ENCODE data around the gene TMEM184C.

Gene TMEM184C

DNA sequence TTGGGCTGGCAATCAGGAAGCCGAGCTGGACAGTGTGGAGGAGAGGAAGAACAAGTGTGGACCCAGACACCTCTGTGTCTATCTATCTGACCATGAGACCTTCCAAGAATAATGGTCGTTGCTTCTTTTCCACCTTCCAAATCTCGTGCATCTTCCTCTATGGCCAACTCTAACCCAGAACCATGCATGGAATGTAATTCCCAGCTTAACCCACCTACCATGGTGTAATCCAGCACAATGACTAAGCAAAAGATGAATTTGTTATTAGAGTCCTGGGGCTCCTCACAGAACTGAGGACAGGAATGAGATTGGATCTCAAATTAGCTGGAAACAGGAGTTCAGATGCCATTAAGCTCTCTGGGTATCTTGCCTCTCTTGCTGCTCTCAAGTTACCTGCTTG, 17.4 kb upstream of the TMEM184C start:
- no peak for DNase-seq (ENCODE audit: low spot score)

DNA sequence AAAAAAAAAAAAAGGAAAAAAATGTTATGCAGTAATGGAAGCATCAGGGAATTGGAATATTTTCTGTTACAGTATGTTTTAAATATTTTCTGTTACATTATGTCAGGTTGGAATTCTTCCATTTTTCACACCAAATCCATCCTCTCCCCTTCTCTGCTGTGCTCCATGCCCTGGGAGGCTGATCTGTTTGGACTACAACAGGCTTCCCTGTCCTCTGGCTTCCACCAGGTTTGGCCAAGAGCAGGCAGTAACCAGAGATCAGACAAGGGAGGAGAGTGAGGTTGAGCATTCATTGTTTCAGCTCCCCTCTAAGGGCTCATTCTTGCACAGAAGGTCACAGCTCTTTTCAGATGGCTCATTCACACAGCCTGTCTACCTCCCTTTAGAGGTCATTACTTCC, 11.7 kb upstream of the TMEM184C start:
- no peak for DNase-seq (ENCODE audit: low spot score)

DNA sequence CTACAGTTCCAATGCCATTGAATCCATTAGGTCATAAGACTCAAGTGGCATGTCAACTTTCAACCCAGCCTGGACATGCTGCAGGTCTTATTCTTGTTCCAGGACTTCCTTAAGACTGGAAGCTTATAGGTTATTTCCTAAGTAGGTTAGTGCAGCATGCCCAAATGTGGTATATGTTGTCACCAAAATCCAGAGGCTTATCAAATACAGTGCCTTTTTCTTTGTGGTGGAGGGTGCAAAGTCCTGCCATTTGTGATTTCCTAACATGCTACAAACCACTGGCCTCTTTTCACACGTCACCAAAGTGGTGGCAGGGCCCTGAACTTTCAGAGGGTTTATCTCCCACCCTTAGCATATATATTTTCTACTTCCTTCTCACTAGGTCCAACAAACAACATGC, 9.7 kb upstream of the TMEM184C start:
- DNase-seq (ENCODE audit: low spot score): no peak

DNA sequence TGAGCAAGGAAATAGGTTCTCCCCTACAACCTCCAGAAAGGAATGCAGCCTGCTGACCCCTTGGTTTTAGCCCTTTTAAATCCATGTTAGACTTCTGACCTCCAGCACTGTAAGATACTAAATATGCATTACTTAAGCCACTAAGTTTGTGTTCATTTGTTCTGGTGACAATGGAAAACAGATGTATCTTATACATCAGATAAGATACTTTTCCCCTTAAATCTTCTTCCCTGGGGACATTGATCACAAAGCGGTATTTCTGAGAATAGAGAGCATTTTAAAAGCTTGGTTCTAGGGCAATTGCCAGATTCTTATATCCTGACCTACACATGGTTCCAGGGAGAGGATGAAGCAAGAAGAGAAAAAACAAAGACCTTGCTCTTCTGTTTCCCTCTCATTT, 6.5 kb upstream of the TMEM184C start:
- no peak for DNase-seq (ENCODE audit: low spot score)

DNA sequence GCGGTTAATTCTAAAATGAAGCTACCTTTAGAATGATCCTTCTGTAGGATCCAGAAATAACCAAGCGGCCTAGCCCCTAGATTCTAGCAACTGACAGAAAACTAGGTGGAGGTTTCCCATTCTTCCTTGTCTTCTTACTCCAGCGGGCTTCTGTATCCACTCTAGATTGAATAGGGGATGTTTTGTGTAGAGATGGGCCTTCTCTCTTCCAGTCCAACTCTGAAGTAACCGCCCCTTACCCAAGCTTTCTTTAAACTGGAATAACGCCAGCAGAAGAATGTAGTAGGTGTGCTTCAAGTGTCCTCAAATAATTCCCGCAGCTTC, 386 bp upstream of the TMEM184C start:
- no peak for DNase-seq (ENCODE audit: low spot score)

DNA sequence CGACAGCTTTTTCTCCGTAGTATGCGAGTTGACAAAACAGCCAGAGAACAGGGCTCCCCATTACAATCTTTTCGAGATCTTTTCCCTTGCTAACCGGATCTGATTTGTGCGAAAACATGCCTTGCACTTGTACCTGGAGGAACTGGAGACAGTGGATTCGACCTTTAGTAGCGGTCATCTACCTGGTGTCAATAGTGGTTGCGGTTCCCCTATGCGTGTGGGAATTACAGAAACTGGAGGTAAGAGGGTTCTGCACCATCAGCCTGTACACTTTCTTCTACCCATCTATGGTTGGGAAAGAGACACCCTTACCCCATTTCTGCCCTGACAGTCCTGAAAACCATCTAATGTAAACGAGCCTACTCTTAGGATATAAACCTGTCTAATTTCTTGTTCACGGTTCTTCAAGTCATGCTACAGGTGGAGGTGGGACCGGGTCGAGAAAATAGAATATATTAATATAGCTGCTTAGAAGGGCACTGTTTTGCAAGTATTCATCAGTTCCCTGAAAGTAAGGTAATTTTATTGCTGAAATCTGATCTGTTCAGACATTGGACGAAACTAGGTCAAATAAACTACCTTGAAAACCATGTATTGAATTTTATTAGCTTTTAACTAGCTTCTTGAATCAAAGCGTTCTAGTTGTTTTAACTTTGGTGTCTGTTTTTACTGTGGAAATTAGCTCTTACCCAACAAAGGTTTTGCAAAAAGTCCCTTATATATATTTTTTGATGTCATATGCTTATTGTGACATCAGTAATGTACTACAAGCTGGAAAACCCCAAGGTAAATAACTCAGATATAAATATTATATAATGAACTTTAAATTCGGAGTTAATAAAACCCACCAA, 869 bp downstream of the TMEM184C start:
- DNase-seq (ENCODE audit: low spot score): no peak

DNA sequence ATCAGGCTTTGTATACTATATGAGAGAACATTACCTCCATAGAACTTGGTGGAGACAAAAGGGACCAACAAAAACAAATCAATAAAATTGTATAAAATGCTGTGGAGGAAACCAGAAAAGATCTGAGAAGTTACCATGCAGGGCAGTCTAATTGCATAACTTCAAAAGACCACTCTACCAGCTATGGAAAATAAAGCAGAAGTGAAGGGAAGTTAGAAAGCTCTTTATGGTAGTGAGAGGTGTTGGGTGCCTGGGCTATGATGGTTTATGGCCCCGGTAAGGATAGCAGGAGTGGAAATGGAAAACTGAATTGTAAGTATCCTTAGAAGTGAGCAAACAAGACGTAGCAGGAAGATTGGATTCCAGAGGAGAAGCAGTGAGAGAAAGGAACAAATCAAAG, 3.1 kb downstream of the TMEM184C start:
- DNase-seq (ENCODE audit: low spot score): no peak

DNA sequence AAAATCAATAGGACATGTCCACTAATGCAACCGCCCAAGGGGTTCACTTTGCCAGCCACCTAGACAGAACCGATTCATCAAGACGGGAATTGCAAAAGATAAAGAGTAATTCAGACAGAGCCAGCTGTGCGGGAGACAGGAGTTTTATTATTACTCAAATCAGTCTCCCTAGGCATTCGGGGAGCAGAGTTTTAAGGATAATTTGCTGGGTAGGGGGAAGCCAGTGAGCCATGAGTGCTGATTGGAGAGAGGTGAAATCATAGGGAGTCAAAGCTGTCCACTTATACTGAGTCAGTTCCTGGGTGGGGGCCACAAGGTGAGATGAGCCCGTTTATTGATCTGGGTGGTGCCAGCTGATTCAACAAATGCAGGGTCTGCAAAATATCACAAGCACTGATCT, 8.5 kb downstream of the TMEM184C start:
- no peak for DNase-seq (ENCODE audit: low spot score)

DNA sequence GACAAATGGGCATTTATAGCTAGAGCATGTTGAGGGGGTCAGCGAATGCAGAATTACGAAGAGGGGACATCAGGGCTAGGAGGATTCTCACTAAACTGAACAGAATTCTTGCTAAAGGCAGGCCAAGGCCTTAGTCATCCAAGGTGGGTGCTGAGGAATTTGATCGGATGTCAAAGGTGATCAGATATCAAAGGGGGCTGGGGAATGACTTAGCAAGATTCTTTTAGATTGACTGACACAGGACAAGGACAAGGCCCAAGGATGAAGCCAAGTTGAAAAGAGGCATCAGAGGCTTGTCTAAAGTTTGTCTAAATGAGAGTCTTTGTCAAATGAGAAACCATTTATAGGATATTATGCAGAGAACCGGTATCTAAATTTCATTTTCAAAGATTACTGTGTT, 9.7 kb downstream of the TMEM184C start:
- no peak for DNase-seq (ENCODE audit: low spot score)

DNA sequence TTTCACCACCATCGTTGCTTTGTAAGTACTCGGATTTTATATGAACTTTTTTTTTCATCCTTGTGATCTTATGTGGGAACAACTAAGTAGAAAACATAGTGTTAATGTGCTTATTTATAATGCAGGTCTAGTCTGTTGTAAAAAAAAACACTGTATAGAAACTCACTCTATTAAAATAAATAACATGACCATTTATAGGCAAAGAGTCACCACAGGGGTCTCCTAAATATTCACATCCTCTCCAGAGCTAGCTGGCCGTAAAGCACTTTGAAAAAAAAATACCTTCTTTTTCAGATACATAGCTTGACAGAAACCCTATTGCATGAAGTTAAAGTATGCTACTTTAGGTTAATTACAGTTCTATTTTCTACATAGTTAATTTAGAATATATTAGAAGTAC, 11.2 kb downstream of the TMEM184C start:
- DNase-seq (ENCODE audit: low spot score): no peak

DNA sequence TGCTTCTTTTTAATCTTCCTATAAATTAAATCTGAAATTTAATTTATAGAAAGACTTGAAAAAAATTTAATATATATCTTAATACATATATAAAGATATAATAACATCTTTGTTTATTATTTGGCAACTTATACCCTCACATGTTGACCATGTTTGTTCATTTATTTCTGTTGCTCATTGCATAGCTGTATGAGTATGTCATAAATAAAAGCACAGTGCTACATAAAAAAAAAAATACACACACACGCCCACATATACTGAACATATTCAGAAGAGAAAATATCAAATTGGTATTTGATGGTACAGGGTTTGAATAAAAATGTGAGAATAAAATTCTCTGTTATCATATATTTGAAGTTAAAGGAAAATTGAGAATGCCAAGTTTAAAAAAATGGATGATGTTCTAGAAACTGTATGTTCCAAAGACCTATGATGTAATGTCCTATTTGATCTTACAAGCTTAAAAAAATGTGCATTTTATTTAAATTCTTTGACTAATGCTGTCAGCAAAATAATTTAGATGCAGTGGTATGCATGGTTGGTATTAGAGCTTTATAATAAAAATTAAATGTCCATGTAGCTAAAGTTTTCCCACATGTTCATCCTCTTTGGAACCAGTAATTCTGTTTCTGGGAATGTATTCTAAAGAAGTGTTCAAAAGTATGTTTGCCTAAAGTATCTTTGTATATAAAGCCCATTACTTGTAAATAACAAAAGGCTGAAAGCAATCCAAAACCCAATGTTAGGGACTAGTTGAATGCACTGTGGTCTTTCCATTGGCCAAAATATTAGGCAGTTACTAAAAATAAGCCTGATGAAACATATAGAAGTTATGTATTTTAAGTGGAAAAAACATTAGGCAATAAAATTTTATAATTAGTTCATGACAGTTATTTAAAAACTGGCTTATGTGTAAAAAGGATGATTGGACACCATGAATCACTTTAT, 12.9 kb downstream of the TMEM184C start:
- DNase-seq (ENCODE audit: low spot score): no peak

DNA sequence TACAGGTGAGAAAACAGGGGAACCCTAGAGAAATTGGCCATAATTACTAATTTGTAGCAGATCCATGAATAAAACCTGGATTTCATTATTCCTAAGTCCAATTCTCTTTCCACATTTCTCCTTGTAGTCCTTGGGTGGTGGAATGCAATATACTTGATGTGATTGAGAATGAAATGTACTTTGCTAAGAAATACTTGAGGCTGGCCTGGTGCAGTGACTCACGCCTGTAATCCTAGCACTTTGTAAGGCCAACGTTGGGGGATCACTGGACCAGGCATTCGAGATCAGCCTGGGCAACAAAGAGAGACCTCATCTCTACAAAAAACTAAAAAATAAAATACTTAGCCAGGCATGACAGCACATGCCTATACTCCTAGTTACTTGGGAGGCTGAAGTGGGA, 15.9 kb downstream of the TMEM184C start:
- no peak for DNase-seq (ENCODE audit: low spot score)

DNA sequence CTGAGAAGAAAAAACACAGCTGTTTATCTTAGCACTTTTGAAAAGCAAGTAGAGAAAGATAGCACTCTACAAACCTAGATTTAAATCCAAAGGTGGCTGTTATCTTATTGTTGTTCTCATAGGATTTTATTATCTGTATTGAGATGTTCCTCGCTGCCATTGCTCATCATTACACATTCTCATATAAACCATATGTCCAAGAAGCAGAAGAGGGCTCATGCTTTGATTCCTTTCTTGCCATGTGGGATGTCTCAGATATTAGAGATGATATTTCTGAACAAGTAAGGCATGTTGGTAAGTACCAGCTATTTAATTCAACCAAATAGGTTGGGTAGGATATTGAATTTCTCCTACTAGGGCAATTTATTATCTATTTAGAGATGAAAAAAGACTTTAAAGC, 16.4 kb downstream of the TMEM184C start:
- no peak for DNase-seq (ENCODE audit: low spot score)

DNA sequence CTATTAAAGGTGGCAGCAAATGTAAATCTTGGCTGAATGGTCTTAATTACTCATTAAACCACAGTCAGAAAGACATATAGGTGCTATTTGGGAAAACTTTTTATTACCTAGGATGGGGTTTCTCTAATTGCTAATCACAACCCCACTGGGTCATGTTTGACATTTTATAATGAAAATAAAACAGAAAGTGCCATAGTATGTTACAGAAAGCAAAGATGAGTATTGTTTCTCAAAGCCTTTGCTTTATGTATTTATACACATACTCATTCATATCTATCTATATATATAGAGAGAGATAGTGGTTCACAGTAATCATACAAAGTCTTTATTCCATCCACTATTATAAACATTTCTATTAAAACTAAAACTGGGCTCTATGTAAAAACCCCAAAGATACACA, 18.2 kb downstream of the TMEM184C start:
- no peak for DNase-seq (ENCODE audit: low spot score)

DNA sequence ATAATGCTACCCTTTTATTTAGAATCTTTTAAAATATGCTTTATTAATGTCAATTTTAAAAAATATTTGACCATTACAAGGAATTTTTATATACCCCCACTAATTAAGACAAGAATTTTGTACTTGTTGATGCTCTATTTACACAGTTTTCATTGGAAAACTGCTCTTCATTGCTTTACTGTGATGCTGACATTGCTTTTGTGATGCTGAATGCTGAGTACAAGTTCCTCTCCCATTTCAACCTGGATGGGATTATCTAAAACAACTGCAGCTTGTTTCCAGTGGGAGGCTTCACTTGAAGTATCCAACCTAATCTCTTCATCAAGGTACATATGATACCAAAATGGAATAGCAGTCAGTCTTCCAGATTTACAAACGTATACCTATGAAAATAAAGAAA, 21.2 kb downstream of the TMEM184C start:
- no peak for DNase-seq (ENCODE audit: low spot score)

DNA sequence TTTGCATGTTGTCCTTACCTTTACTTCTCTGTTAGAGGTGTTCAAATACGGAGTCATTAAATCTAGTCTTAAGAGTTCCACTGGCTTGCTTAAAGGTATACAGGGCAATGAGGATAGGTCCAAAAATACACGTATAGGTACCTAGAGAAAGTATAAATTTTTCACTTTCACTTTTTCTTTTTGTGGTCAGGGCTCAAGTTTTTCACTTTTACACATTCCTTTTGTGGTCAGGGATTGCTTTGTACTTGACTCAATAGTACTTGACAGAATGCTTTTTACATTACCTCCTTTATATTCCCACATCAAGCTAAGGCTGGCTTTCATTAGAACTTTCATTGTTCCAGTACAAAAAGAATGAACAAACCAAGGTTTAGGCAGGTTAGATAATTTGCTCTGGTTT, 21.7 kb downstream of the TMEM184C start:
- no peak for DNase-seq (ENCODE audit: low spot score)

DNA sequence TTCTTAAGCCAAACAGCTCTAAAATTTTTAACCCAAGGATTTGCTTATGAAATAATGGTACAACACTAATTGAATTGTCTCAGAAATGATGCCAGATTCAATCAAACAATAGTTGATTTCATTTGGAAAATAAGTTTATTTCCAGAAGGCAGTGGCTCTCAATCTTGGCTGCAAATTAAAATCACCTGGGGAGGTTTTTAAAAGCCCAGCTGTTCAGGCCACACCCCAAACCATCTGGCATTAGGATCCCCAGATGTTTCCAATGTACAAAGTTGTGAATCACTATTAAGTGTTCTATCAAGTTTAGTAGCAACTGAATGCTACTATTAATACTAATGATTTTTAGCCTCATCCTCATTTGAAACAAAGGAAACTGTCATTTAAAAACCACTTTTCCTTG, 22.2 kb downstream of the TMEM184C start:
- no peak for DNase-seq (ENCODE audit: low spot score)

DNA sequence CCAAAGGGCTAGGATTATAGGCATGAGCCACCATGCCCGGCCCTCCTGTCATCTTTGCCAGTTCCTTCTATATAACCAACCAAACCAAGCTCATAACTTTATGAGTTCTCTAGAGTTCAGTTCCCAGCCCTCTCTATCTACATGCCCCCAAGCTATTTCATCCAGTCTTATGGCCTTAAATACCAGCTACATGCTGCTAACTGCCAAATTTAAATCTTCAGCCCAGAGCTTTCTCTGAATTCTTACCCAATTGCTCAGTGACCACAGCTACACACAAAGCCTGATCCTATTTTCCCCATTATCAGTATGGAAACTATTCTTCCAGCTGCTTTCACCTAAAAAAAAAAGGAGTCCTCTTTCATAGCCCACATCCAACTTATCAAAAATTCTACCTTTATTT, 23.1 kb downstream of the TMEM184C start:
- no peak for DNase-seq (ENCODE audit: low spot score)

DNA sequence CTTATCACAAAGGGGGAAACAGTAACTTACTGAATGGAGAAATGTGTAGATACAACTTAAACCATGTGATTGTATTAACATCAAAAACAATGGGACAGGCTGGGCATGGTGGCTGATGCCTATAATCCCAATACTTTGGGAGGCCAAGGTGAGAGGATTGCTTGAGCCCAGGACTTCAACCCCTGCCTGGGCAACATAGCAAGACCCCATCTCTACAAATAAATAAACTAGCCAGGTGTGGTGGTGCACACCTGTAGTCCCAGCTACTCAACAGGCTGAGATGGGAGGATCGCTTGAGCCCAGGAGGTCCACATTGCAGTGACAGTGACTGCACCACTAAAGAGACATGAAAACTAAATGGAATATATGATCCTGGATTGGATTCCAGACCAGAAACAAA, 26.4 kb downstream of the TMEM184C start:
- no peak for DNase-seq (ENCODE audit: low spot score)

DNA sequence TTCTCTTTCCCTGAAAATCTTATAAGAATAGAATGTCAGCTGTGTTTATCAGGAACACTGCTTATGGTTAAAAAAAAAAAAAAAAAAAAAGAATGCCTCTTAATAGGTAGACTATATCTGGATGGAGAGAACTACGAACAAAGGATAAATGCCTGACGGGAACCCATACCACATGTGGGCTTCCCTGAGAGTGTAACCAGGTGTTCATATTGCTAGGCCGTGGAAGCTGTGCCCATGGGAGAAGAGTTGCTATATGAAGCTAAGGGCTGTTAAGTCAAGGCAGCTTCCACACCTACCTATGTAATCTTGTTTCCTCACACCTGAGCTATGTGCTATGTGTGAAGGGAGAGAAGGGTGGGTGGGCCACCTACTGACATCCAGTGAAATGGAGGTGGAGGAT, 27.3 kb downstream of the TMEM184C start:
- DNase-seq (ENCODE audit: low spot score): no peak

DNA sequence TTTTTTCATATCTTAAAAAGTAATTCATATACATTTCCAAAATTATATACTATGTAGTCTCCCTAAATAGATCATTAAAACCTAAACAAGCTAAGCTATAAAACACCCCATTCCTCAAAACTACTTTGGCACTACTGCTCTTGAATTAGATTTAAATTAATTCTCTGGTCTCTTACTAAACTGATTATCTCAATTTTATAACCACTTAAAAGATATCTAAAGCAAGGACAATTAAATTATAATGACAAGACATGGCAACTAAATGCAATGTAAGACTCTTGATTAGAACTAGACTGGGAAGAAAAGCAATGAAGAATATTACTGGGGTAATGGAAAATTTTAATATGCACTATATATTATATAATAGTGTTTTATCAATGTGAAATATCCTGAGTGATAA, 27.9 kb downstream of the TMEM184C start:
- no peak for DNase-seq (ENCODE audit: low spot score)

DNA sequence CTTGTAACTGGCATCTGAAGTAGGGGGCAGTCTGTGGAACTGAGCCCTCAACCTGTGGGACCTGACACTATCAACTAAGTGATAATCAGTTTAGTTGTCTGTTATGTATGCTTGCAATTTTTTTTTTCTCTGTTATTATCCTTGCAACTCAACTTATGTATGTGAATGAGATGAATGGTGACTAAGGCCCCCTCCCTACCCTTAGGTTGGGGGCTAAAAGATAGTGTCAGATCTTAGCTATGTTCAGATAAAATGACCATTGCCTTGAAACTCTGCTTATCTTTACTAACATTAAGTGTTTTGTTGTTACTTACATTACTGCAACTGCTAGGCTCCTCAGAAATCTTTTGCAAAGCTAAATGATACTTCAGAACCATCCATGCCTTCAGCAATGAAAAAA, 31.5 kb downstream of the TMEM184C start:
- no peak for DNase-seq (ENCODE audit: low spot score)

DNA sequence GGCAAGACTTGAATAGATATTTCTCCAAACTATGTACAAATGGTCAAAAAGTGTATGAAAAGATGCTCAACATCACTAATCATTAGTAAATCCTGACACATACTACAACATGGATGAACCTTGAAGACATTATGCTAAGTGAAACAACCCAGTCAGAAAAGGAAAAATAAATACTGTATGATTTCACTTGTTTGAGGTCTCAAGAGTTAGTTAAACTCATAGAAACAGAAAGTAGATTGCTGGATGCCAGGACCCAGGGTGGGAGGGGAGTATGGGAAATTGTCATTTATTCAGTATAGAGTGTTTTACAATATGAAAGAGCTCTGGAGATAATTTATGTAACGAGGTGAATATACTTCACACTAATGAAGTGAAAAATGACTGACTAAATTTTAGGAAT, 34.4 kb downstream of the TMEM184C start:
- no peak for DNase-seq (ENCODE audit: low spot score)

DNA sequence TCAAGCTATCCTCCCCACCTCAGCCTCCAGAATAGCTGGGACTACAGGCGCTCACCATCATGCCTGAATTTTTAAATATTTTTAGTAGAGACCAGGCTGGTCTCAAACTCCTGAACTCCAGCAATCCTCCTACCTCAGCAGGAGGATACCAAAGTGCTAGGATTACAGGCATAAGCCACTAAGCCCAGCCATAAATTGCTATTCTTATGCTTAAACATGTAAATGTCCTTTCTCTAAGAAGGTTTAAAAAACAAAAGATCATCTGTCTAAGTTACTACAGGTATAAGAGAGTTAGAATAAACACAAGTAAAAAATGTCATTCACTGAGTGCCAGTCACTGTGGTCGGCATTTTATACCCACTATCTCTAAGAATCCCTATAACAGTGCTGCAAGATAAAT, 38.4 kb downstream of the TMEM184C start:
- DNase-seq (ENCODE audit: low spot score): no peak

Data from HuH-7 (cell line).